Colonic mucosa (tissue), 4 donors: ENCODE measurements around the gene CCRL2. TPM values are rescaled to one million over a fixed set of nuclear protein-coding genes. Genes with fewer than 3 reads are reported as not detected.

Source experiments
- DNase-seq: peaks from one replicate; pipeline ENCODE4 v3.0.0-alpha.2; 2020
- H3K27ac ChIP-seq: fragments of 200-600 bp; one replicate; pipeline ENCODE4 v1.8.0; 2021
- H3K27me3 ChIP-seq: fragments of 200-600 bp; one replicate; pipeline ENCODE4 v1.8.0; 2021
- H3K36me3 ChIP-seq: fragments of 200-600 bp; one replicate; pipeline ENCODE4 v1.8.0; 2021
- H3K4me1 ChIP-seq: fragments of 200-600 bp; one replicate; pipeline ENCODE4 v1.8.0; 2021; ENCODE audit warnings: mild to moderate bottlenecking
- H3K4me3 ChIP-seq: fragments of 200-600 bp; one replicate; pipeline ENCODE4 v1.8.0; 2021
- H3K9ac ChIP-seq, 2 donors: one replicate each; pipeline ENCODE4 v1.7.0; 2013; ENCODE audit warnings: control low read depth in 2 of 2, low read depth in 2 of 2, low read length in 2 of 2
- H3K9me3 ChIP-seq: fragments of 200-600 bp; one replicate; pipeline ENCODE4 v1.8.0; 2021
- intact Hi-C: fragments of 100-400 bp; cut with DNase I; formaldehyde crosslinking; loops from one replicate; pipeline ENCODE4 v1.14.1; 2022
- total RNA-seq, 2 donors: library from RNA; stranded (reverse); fragmentation: NEBNext Ultra II Directional in 1 of 2; extraction: Animal tissue kit (Norgen Biotek cat#: 25700) in 1 of 2; gene quantifications; one replicate each; pipeline ENCODE4 v1.2.1, GENCODE V29; 2021
- TF ChIP-seq, protein P1 (sequence below): fragments of 200-600 bp; IDR thresholded peaks from one replicate; pipeline ENCODE4 v1.8.0; 2022; ENCODE audit warnings: antibody characterized with exemption, mild to moderate bottlenecking
- donor health status: healthy.
- donor health status: DM: no; HTN: no; CAD: no.
- donor health status: DM: no; HTN: no; CAD: no.

Gene CCRL2
- total RNA-seq, 2 donors from 2014 or later: 10.9 to 17.6 TPM

DNA sequence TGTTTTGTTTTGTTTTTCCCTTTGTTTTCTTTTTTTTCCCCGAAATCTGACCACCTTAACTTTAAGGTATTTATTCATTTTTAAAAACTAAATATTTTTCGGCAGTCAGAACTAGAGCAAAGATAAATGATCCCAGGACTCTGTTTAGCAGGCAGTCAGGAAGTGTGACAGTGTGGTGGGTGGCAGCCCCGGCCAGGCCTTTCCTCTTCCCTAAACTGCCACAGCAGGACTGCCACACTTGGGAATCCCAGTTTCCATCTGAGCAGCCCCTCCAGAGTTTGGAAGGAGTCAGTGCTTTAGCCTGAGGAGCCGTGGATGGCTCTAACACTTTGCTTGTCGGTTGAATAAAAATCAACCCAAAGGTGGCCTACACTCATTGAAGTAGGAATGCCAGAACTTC lies 6.9 kb downstream of the CCRL2 start:
- Histone ChIP-seq H3K4me3 (no peak overlapping the region), H3K36me3 (no peaks in the 10 kb centered on the region), H3K27ac (no peak overlapping the region), H3K9ac (no peak overlapping the region), H3K27me3 (no peaks in the 10 kb centered on the region), H3K9me3 (no peaks in the 10 kb centered on the region), H3K4me1 (no peaks in the 10 kb centered on the region)
- TF ChIP-seq, protein P1, sequence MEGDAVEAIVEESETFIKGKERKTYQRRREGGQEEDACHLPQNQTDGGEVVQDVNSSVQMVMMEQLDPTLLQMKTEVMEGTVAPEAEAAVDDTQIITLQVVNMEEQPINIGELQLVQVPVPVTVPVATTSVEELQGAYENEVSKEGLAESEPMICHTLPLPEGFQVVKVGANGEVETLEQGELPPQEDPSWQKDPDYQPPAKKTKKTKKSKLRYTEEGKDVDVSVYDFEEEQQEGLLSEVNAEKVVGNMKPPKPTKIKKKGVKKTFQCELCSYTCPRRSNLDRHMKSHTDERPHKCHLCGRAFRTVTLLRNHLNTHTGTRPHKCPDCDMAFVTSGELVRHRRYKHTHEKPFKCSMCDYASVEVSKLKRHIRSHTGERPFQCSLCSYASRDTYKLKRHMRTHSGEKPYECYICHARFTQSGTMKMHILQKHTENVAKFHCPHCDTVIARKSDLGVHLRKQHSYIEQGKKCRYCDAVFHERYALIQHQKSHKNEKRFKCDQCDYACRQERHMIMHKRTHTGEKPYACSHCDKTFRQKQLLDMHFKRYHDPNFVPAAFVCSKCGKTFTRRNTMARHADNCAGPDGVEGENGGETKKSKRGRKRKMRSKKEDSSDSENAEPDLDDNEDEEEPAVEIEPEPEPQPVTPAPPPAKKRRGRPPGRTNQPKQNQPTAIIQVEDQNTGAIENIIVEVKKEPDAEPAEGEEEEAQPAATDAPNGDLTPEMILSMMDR: no peak
- intact Hi-C loops: no loop called here
- no peak for DNase-seq

DNA sequence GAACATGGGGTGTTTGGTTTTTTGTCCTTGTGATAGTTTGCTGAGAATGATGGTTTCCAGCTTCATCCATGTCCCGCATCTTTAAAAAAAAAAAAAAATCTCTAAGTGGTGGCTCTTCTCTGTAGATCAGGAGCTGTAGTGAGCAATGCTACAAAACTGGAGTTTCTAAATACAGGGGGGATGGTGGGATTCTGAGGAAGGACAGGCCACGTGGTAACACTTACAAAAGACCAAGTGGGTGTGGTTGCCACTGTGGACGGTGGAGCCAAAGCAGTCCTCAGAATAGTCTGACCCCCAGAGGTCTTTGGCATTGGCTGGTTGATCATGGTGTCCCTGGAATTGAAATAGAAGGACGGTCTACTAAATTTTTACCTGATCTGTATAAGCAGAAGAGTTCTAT lies 7.7 kb downstream of the CCRL2 start:
- H3K27ac ChIP-seq: no peak overlapping the region
- H3K4me3 ChIP-seq: no peak overlapping the region
- H3K9ac ChIP-seq: no peak overlapping the region
- no peaks in the 10 kb centered on the region for H3K27me3 ChIP-seq
- DNase-seq: no peak
- no peaks in the 10 kb centered on the region for H3K9me3 ChIP-seq
- TF ChIP-seq, protein P1: no peak
- H3K36me3 ChIP-seq: no peaks in the 10 kb centered on the region
- intact Hi-C loops: no loop called here
- no peaks in the 10 kb centered on the region for H3K4me1 ChIP-seq

GRCh38 chr3:46416125-46416810 lies 9.2 kb downstream of the CCRL2 start:
- Histone ChIP-seq H3K4me3 (no peak overlapping the region), H3K27ac (no peak overlapping the region), H3K9ac (no peak overlapping the region), H3K36me3 (no peaks in the 10 kb centered on the region), H3K9me3 (no peaks in the 10 kb centered on the region), H3K4me1 (no peaks in the 10 kb centered on the region), H3K27me3 (no peaks in the 10 kb centered on the region)
- TF ChIP-seq, protein P1: no peak
- intact Hi-C loops: no loop called here
- no peak for DNase-seq

GRCh38 chr3:46416811-46417510 lies 9.9 kb downstream of the CCRL2 start:
- Histone ChIP-seq H3K9ac (no peak overlapping the region), H3K4me3 (no peak overlapping the region), H3K27ac (no peak overlapping the region), H3K9me3 (no peaks in the 10 kb centered on the region), H3K27me3 (no peaks in the 10 kb centered on the region), H3K4me1 (no peaks in the 10 kb centered on the region), H3K36me3 (no peaks in the 10 kb centered on the region)
- intact Hi-C loops: no loop called here
- DNase-seq: no peak
- TF ChIP-seq, protein P1: no peak

DNA sequence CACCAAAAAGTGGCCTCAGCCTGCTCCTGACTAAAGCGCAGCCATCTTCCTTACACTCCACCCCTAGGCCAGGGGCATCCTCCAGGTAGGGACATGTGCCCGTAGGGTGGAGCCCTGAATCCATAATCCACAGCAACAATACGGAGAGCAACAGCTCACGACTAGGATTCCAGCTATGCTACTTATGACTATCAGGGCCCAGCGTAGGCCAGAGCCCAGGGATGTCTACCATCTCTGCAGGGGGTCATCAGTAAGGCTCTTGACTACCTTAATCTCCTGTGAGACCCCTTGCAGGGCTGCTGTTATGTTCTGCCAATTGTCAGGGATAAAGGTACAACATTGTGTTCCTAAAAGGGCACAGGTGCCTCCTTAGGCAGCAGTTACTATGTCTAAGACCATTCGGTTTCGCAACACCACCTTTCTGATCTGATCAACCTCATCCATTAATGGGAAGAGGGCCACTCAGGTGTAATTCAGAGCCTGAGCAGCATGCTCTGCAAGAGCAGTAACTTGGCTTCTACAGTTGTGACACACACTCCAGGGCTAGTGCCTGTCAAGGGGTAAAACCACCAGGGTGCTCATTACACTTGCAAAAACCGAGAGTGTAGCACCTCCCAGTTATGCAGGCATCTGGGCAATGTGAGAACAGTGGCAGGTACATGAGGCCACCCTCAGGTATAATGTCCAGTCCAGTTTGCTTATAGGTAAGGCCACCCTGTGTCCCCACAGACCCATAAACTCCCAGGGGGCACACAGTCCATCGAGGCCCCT lies 11.0 kb downstream of the CCRL2 start:
- Histone ChIP-seq H3K9ac (no peak overlapping the region), H3K4me3 (no peak overlapping the region), H3K27me3 (no peaks in the 10 kb centered on the region), H3K27ac (no peak overlapping the region), H3K9me3 (no peaks in the 10 kb centered on the region), H3K36me3 (no peaks in the 10 kb centered on the region), H3K4me1 (no peaks in the 10 kb centered on the region)
- intact Hi-C loops: no loop called here
- TF ChIP-seq, protein P1: no peak
- no peak for DNase-seq
